NCI-H2029 (cell line): ENCODE measurements around the gene GALNT17.
A peak's percentile ranks its signal among the peaks of the same experiment; 100 is the strongest.
"Not testable (repeated sequence)": the region's sequence is repeated elsewhere in the genome, so short reads cannot be mapped to it uniquely, and the experiment has no call there.

Experiments used
- DNase-seq: peaks from one replicate; lab custom pipeline; 2025; lab: John Stamatoyannopoulos, UW

The GALNT17 gene

GRCh38 chr7:71566376-71566775 lies 434.4 kb downstream of the GALNT17 start:
- no peak for DNase-seq

- no peak for DNase-seq
Observed at GRCh38 chr7:71566991-71567390, 435.0 kb downstream of the GALNT17 start.

- no peak for DNase-seq
Observed at GRCh38 chr7:71574153-71574860, 442.4 kb downstream of the GALNT17 start.

GRCh38 chr7:71580027-71580426 lies 448.1 kb downstream of the GALNT17 start:
- DNase-seq, result no peak

- no peak for DNase-seq
Observed at GRCh38 chr7:71584256-71584655, 452.3 kb downstream of the GALNT17 start.

- DNase-seq, result no peak
Observed at GRCh38 chr7:71591876-71592275, 459.9 kb downstream of the GALNT17 start.

GRCh38 chr7:71592388-71592787 lies 460.4 kb downstream of the GALNT17 start:
- DNase-seq, result not testable (repeated sequence)

GRCh38 chr7:71594736-71595135 lies 462.8 kb downstream of the GALNT17 start:
- DNase-seq, result no peak

GRCh38 chr7:71595176-71595575 lies 463.2 kb downstream of the GALNT17 start:
- DNase-seq, result no peak

- DNase-seq, result no peak
Observed at GRCh38 chr7:71598553-71598952, 466.6 kb downstream of the GALNT17 start.

GRCh38 chr7:71601851-71602250 lies 469.9 kb downstream of the GALNT17 start:
- DNase-seq, result no peak

GRCh38 chr7:71604818-71605414 lies 473.0 kb downstream of the GALNT17 start:
- no peak for DNase-seq

- no peak for DNase-seq
Observed at GRCh38 chr7:71611986-71612385, 480.0 kb downstream of the GALNT17 start.

GRCh38 chr7:71612911-71613310 lies 481.0 kb downstream of the GALNT17 start:
- no peak for DNase-seq

GRCh38 chr7:71613313-71613712 lies 481.4 kb downstream of the GALNT17 start:
- no peak for DNase-seq

GRCh38 chr7:71615017-71615416 lies 483.1 kb downstream of the GALNT17 start:
- no peak for DNase-seq

- DNase-seq, result no peak
Observed at GRCh38 chr7:71616217-71616616, 484.3 kb downstream of the GALNT17 start.

- no peak for DNase-seq
Observed at GRCh38 chr7:71618278-71618677, 486.3 kb downstream of the GALNT17 start.

GRCh38 chr7:71625545-71625944 lies 493.6 kb downstream of the GALNT17 start:
- DNase-seq, result no peak

- DNase-seq, result no peak
Observed at GRCh38 chr7:71626206-71626605, 494.3 kb downstream of the GALNT17 start.

GRCh38 chr7:71627651-71628050 lies 495.7 kb downstream of the GALNT17 start:
- no peak for DNase-seq

- DNase-seq, result no peak
Observed at GRCh38 chr7:71630516-71630915, 498.6 kb downstream of the GALNT17 start.

GRCh38 chr7:71633551-71634008 lies 501.6 kb downstream of the GALNT17 start:
- peak; percentile 40 for DNase-seq

GRCh38 chr7:71635849-71636248 lies 503.9 kb downstream of the GALNT17 start:
- DNase-seq, result not testable (repeated sequence)
